ENCODE data around the gene CHRNA4. TPM values are rescaled to one million over a fixed set of nuclear protein-coding genes. Genes with fewer than 3 reads are reported as not detected.

Gene CHRNA4
- total and polyA plus RNA-seq, 2 of the 4 experiments (the other 2 are of a cell fraction) = not detected

DNA sequence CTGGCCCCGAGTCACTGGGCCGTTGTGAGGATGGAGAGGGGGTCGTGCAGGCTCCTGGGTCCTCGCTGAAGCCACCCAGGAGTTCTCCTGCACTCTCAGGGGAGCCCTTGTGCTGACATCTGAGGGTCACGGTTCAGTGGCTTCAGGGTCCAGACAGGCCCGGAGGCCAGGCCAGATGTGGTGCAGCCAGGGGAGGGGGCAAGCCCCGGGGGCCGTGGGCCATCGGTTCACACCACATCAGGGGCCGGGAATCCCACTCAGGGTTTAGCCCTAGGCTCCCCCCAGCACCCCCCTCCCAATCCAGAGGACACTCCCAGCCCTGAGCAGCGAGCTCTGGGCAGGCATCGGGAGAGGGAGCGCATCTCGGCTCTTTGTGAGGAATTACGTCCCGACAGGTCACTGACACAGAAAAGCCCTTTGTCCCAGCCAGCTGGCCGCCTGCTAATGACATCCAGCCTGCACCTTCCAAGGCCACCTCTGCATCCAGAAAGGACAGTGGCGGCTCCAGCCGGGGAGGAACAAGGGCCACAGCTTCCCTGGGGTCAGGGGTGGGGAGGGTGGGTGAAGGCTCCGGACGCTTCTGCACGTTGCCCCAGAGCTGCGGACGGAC, 6.4 kb upstream of the CHRNA4 start:
- DNase-seq (no peak), ATAC-seq (ENCODE audit: low read depth) (no peak)
- Histone ChIP-seq H3K9ac (ENCODE audit: low read depth, low read length) (no peak overlapping the region), H4K8ac (ENCODE audit: low read depth in 2 of 2, low read length in 2 of 2) (no peak overlapping the region), H3K9me1 (ENCODE audit: insufficient read depth, low read length) (no peaks in the 10 kb centered on the region), H2AK9ac (replicated peaks; ENCODE audit: low read depth, low read length, poor library complexity) (no peak overlapping the region), H2BK120ac (ENCODE audit: low read depth, low read length) (no peak overlapping the region), H2BK5ac (ENCODE audit: low read depth, low read length, poor library complexity, severe bottlenecking) (no peak overlapping the region), H2BK20ac (ENCODE audit: low read depth, low read length) (no peak overlapping the region), H4K91ac (ENCODE audit: insufficient read depth, low read depth, low read length) (no peak overlapping the region), H3K36me3 (ENCODE audit: control insufficient read depth, insufficient read depth, low read length) (no peaks in the 10 kb centered on the region), H3K18ac (ENCODE audit: low read depth, low read length) (no peak overlapping the region), H3K23ac (ENCODE audit: low read depth, low read length) (no peak overlapping the region), H2AK5ac (ENCODE audit: low read depth, low read length) (no peak overlapping the region), H3K27ac (ENCODE audit: insufficient read depth, low read length) (no peak overlapping the region), H3K79me1 (ENCODE audit: low read depth in 1 of 2, low read length in 2 of 2) (no peaks in the 10 kb centered on the region), H3K14ac (replicated peaks; ENCODE audit: low read depth, low read length) (no peak overlapping the region), H3K4me3 (ENCODE audit: insufficient read depth, low read depth, low read length) (no peak overlapping the region), H3K4me1 (ENCODE audit: control insufficient read depth, insufficient read depth, low read length) (no peaks in the 10 kb centered on the region), H3K4me2 (ENCODE audit: low read depth, low read length) (no peak overlapping the region), H2AFZ (replicated peaks; ENCODE audit: low read length, poor library complexity) (no peak overlapping the region), H4K20me1 (ENCODE audit: insufficient read depth, low read length) (0 out of 2 replicates have a peak, but pooled peaks cover 4% of the 10 kb centered on the region), H3K27me3 (ENCODE audit: control insufficient read depth, insufficient read depth, low read length) (peaks cover 50% of the 10 kb centered on the region), H3K56ac (ENCODE audit: extremely low read depth, insufficient read depth, low read length) (no peak overlapping the region), H3K9me3 (ENCODE audit: control insufficient read depth, insufficient read depth, low read length) (no peaks in the 10 kb centered on the region), H3K4ac (ENCODE audit: low read depth, low read length) (no peak overlapping the region), H2BK15ac (ENCODE audit: low read depth, low read length) (no peak overlapping the region), H4K5ac (ENCODE audit: low read depth, low read length) (no peak overlapping the region)
- ChIA-PET CTCF (interaction anchor here (0.7 to 1.2 kb wide), 2 partner anchors 116 to 144 kb away, joined by 4 read pairs; no protein-coding TSS in a partner anchor), POLR2A (ENCODE audit: unreplicated experiment) (no interaction called here)
- 63% methylated on average over 9 of the region's 24 CpGs; no CpG with 5 or more reads in 1 of the 2 experiments for WGBS, 2 experiments (ENCODE audit: extremely low coverage in 2 of 2, insufficient read length in 1 of 2)
- in situ Hi-C loops (cut with MboI; ENCODE audit: low sequenced_read_pairs) = no loop called here
- TF ChIP-seq, protein P1, sequence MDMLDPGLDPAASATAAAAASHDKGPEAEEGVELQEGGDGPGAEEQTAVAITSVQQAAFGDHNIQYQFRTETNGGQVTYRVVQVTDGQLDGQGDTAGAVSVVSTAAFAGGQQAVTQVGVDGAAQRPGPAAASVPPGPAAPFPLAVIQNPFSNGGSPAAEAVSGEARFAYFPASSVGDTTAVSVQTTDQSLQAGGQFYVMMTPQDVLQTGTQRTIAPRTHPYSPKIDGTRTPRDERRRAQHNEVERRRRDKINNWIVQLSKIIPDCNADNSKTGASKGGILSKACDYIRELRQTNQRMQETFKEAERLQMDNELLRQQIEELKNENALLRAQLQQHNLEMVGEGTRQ (IDR thresholded peaks at IDR 0.05; ENCODE audit: low read depth, low read length) = no peak
- TF ChIP-seq POLR2A (IDR thresholded peaks at IDR 0.05; ENCODE audit: low read depth, low read length) (no peak), NFE2L2 (IDR thresholded peaks at IDR 0.05; ENCODE audit: low read depth, low read length) (no peak), CEBPB (IDR thresholded peaks at IDR 0.05; ENCODE audit: low read depth, low read length) (no peak), RFX5 (IDR thresholded peaks at IDR 0.05; ENCODE audit: low read depth, low read length) (no peak), MXI1 (IDR thresholded peaks at IDR 0.05; ENCODE audit: borderline replicate concordance, low read depth, low read length) (no peak), BHLHE40 (IDR thresholded peaks at IDR 0.05; ENCODE audit: low read depth, low read length) (no peak), RCOR1 (IDR thresholded peaks at IDR 0.05; ENCODE audit: insufficient replicate concordance, low read length) (no peak), MAFK (IDR thresholded peaks at IDR 0.05; ENCODE audit: low read depth, low read length) (no peak), SMC3 (IDR thresholded peaks at IDR 0.05; ENCODE audit: low read depth, low read length) (no peak), MAZ (IDR thresholded peaks at IDR 0.05; ENCODE audit: borderline replicate concordance, low read depth, low read length) (no peak), RAD21 (IDR thresholded peaks at IDR 0.05; ENCODE audit: low read length) (no peak), FOS (IDR thresholded peaks at IDR 0.05; ENCODE audit: low read depth, low read length) (no peak), CHD1 (IDR thresholded peaks at IDR 0.05; ENCODE audit: low read depth, low read length) (no peak)
- TF ChIP-seq, protein P2, sequence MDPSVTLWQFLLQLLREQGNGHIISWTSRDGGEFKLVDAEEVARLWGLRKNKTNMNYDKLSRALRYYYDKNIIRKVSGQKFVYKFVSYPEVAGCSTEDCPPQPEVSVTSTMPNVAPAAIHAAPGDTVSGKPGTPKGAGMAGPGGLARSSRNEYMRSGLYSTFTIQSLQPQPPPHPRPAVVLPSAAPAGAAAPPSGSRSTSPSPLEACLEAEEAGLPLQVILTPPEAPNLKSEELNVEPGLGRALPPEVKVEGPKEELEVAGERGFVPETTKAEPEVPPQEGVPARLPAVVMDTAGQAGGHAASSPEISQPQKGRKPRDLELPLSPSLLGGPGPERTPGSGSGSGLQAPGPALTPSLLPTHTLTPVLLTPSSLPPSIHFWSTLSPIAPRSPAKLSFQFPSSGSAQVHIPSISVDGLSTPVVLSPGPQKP (IDR thresholded peaks at IDR 0.05; ENCODE audit: borderline replicate concordance, low read depth, low read length) = no peak
- TF ChIP-seq, protein P3, sequence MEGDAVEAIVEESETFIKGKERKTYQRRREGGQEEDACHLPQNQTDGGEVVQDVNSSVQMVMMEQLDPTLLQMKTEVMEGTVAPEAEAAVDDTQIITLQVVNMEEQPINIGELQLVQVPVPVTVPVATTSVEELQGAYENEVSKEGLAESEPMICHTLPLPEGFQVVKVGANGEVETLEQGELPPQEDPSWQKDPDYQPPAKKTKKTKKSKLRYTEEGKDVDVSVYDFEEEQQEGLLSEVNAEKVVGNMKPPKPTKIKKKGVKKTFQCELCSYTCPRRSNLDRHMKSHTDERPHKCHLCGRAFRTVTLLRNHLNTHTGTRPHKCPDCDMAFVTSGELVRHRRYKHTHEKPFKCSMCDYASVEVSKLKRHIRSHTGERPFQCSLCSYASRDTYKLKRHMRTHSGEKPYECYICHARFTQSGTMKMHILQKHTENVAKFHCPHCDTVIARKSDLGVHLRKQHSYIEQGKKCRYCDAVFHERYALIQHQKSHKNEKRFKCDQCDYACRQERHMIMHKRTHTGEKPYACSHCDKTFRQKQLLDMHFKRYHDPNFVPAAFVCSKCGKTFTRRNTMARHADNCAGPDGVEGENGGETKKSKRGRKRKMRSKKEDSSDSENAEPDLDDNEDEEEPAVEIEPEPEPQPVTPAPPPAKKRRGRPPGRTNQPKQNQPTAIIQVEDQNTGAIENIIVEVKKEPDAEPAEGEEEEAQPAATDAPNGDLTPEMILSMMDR (conservative IDR thresholded peaks at IDR 0.05; ENCODE audit: low read depth, low read length) = no peak
- dilution Hi-C loops (cut with HindIII; ENCODE audit: low sequenced_read_pairs, unreplicated experiment) = no loop called here
- intact Hi-C loops (cut with micrococcal nuclease) = no loop called here
- BruUV-seq (replicated peaks) = no TSS peak
